Testis (tissue), 3 donors: ENCODE data around the gene MYO1A. TPM values are rescaled to one million over a fixed set of nuclear protein-coding genes. Genes with fewer than 3 reads are reported as not detected.
"Not testable (repeated sequence)": the region's sequence is repeated elsewhere in the genome, so short reads cannot be mapped to it uniquely, and the experiment has no call there.

Source experiments
- DNase-seq: peaks from one replicate; pipeline ENCODE4 v3.0.0-alpha.2; 2019
- H3K27ac ChIP-seq, 2 donors: fragments of 200-600 bp; sonication (generic); one replicate each; pipeline ENCODE4 v1.5.1; 2019
- H3K27me3 ChIP-seq: fragments of 200-600 bp; sonication (generic); one replicate; pipeline ENCODE4 v1.5.1; 2019
- H3K36me3 ChIP-seq: fragments of 200-600 bp; sonication (generic); one replicate; pipeline ENCODE4 v1.5.1; 2017; ENCODE audit warnings: low read depth; ENCODE audit errors: missing control alignments
- H3K4me1 ChIP-seq: fragments of 200-600 bp; sonication (generic); one replicate; pipeline ENCODE4 v1.5.1; 2019
- H3K4me3 ChIP-seq, 2 donors: fragments of 200-600 bp; sonication (generic); one replicate each; pipeline ENCODE4 v1.5.1; 2017 to 2019
- H3K9me3 ChIP-seq: fragments of 200-600 bp; sonication (generic); one replicate; pipeline ENCODE4 v1.5.1; 2017
- CTCF ChIP-seq, 3 experiments: fragments of 450-650 bp in 2 of 3; fragments of 200-600 bp in 1 of 3; sonication (generic) in 1 of 3; IDR thresholded peaks; one replicate each; pipeline ENCODE4 v1.5.1; 2016 to 2019; ENCODE audit warnings: antibody characterized with exemption in 3 of 3, mild to moderate bottlenecking in 2 of 3, moderate library complexity in 1 of 3
- POLR2A ChIP-seq: fragments of 450-650 bp; IDR thresholded peaks from one replicate; pipeline ENCODE4 v1.6.1; 2017; ENCODE audit warnings: antibody characterized with exemption, mild to moderate bottlenecking, moderate library complexity
- WGBS, 2 donors: methylation state at CpG; one replicate each; pipeline ENCODE4 v1.1.5; 2018; 5-methylcytosine and 5-hydroxymethylcytosine counted together
- intact Hi-C: fragments of 100-400 bp; cut with DNase I; formaldehyde crosslinking; loops from one replicate; pipeline ENCODE4 v1.15.1; 2023; ENCODE audit warnings: low total_unique reads
- polyA plus RNA-seq: library from polyadenylated mRNA; stranded (reverse); fragments of 350-450 nt; fragmentation: Illumina TruSeq; extraction: RNeasy Lipid Tissue Mini Kit (QIAGEN cat#74804); gene quantifications from one replicate; pipeline ENCODE4 v1.2.3, GENCODE V29; 2014; ENCODE audit warnings: low read depth, low replicate concordance; ENCODE audit not compliant: insufficient read depth
- total RNA-seq, 2 donors: library from RNA; depleted of rRNA; stranded (reverse); fragments of >200 nt; gene quantifications; one replicate each; pipeline ENCODE4 v1.2.3, GENCODE V29; 2016

Gene MYO1A
- total and polyA plus RNA-seq, 3 donors from 2014 or later: 5.4 to 7.6 (median 5.9) TPM

GRCh38 chr12:57031138-57031725, 18.7 kb downstream of the MYO1A start:
- TF ChIP-seq CTCF (IDR thresholded peaks at IDR 0.05): no peak
- TF ChIP-seq POLR2A: no peak
- Histone ChIP-seq H3K9me3 (no peaks in the 10 kb centered on the region), H3K4me1 (no peaks in the 10 kb centered on the region), H3K36me3 (no peaks in the 10 kb centered on the region), H3K4me3 (no peak overlapping the region), H3K27me3 (no peaks in the 10 kb centered on the region), H3K27ac (no peak overlapping the region)
- intact Hi-C loops: no loop called here
- no peak for DNase-seq
- WGBS, 2 donors: 56 to 65% methylated on average over 2 of the region's 2 CpGs

- intact Hi-C loops: no loop called here
- H3K27ac ChIP-seq: no peak overlapping the region
These were observed 20.5 kb downstream of the MYO1A start for GRCh38 chr12:57029457-57029856.

GRCh38 chr12:57027805-57028153, 22.1 kb downstream of the MYO1A start:
- H3K4me3 ChIP-seq: no peak overlapping the region
- 53 to 56% methylated on average over 5 of the region's 5 CpGs for WGBS, 2 donors
- no peak overlapping the region for H3K27ac ChIP-seq
- H3K9me3 ChIP-seq: no peaks in the 10 kb centered on the region
- DNase-seq: no peak
- H3K36me3 ChIP-seq: no peaks in the 10 kb centered on the region
- intact Hi-C loops: no loop called here
- H3K27me3 ChIP-seq: no peaks in the 10 kb centered on the region
- TF ChIP-seq POLR2A: no peak
- H3K4me1 ChIP-seq: no peaks in the 10 kb centered on the region

More at GRCh38 chr12:57029457-57029856, 20.5 kb downstream of the MYO1A start:
- no peak for DNase-seq
- WGBS, 2 donors: 90 to 91% methylated on average over 2 to 7 of the region's 7 CpGs
- no peaks in the 10 kb centered on the region for H3K9me3 ChIP-seq
- no peak overlapping the region for H3K4me3 ChIP-seq
- no peaks in the 10 kb centered on the region for H3K4me1 ChIP-seq
- no peaks in the 10 kb centered on the region for H3K27me3 ChIP-seq
- TF ChIP-seq POLR2A (no peak), CTCF (IDR thresholded peaks at IDR 0.05) (no peak)
- H3K36me3 ChIP-seq: no peaks in the 10 kb centered on the region

GRCh38 chr12:57027011-57027804, 22.7 kb downstream of the MYO1A start:
- intact Hi-C loops: no loop called here
- TF ChIP-seq CTCF (IDR thresholded peaks at IDR 0.05) (no peak), POLR2A (no peak)
- peak; percentile 28 for DNase-seq
- H3K27me3 ChIP-seq: no peaks in the 10 kb centered on the region
- no peaks in the 10 kb centered on the region for H3K9me3 ChIP-seq
- no peaks in the 10 kb centered on the region for H3K36me3 ChIP-seq
- H3K27ac ChIP-seq: no peak overlapping the region
- WGBS, 2 donors: 70 to 87% methylated on average over 11 to 13 of the region's 13 CpGs
- no peaks in the 10 kb centered on the region for H3K4me1 ChIP-seq
- H3K4me3 ChIP-seq: no peak overlapping the region

- intact Hi-C loops: no loop called here
- H3K4me3 ChIP-seq: no peak overlapping the region
- TF ChIP-seq POLR2A (no peak), CTCF (IDR thresholded peaks at IDR 0.05) (no peak)
- 66 to 77% methylated on average over 2 of the region's 2 CpGs for WGBS, 2 donors
- H3K27me3 ChIP-seq: no peaks in the 10 kb centered on the region
- DNase-seq: no peak
- H3K27ac ChIP-seq: no peak overlapping the region
- no peaks in the 10 kb centered on the region for H3K36me3 ChIP-seq
- H3K9me3 ChIP-seq: no peaks in the 10 kb centered on the region
- H3K4me1 ChIP-seq: no peaks in the 10 kb centered on the region
These were observed 24.7 kb downstream of the MYO1A start for GRCh38 chr12:57025196-57025595.

GRCh38 chr12:57022324-57022723, 27.6 kb downstream of the MYO1A start:
- WGBS, 2 donors: 93 to 97% methylated on average over 5 of the region's 5 CpGs
- H3K27me3 ChIP-seq, H3K4me3 ChIP-seq, H3K36me3 ChIP-seq, H3K9me3 ChIP-seq, H3K4me1 ChIP-seq, H3K27ac ChIP-seq, DNase-seq, intact Hi-C loops: not testable (repeated sequence)
